Measurements from ENCODE around the gene ASRGL1.
A peak's percentile ranks its signal among the peaks of the same experiment; 100 is the strongest.

ASRGL1 gene

GRCh38 chr11:62439785-62440602, 102.7 kb downstream of the ASRGL1 start:
- Histone ChIP-seq H3K4me2 (ENCODE audit: low read depth, low read length, poor library complexity, severe bottlenecking) (peak overlapping the region; percentile 20), H3F3A (ENCODE audit: low read depth) (no peaks in the 10 kb centered on the region), H3K9me2 (replicated peaks; ENCODE audit: low read depth, low read length) (no peaks in the 10 kb centered on the region), H3K27me3 (ENCODE audit: insufficient read depth, low read length, poor library complexity, severe bottlenecking) (no peaks in the 10 kb centered on the region), H2AFZ (ENCODE audit: low read length) (no peak overlapping the region; the same call in 1 of the 2 replicates), H3K36me3 (ENCODE audit: insufficient read depth, low read length) (no peaks in the 10 kb centered on the region), H3K9ac (ENCODE audit: low read depth, low read length, poor library complexity, severe bottlenecking) (no peak overlapping the region), H3K4me3 (ENCODE audit: low read length, poor library complexity, severe bottlenecking) (no peak overlapping the region), H3K79me2 (ENCODE audit: insufficient read depth, low read length) (no peaks in the 10 kb centered on the region), H3K4me1 (ENCODE audit: insufficient read depth, low read length, poor library complexity, severe bottlenecking) (peaks cover 6% of the 10 kb centered on the region), H3K9me3 (ENCODE audit: insufficient read depth, low read depth, low read length) (no peaks in the 10 kb centered on the region), H4K20me1 (ENCODE audit: insufficient read depth, low read length, poor library complexity, severe bottlenecking) (no peaks in the 10 kb centered on the region)
- TF ChIP-seq EZH2phosphoT487 (IDR thresholded peaks at IDR 0.05; ENCODE audit: borderline replicate concordance) = no peak
- TF ChIP-seq CTCF (conservative IDR thresholded peaks at IDR 0.05; ENCODE audit: low read length) = no peak
